ENCODE data around the gene DHRSX. TPM values are rescaled to one million over a fixed set of nuclear protein-coding genes. Genes with fewer than 3 reads are reported as not detected.
"Not testable (repeated sequence)": the region's sequence is repeated elsewhere in the genome, so short reads cannot be mapped to it uniquely, and the experiment has no call there.

The DHRSX gene
- total RNA-seq, 1 experiment from 2014 or later = 23.9 TPM

- Mint-ChIP-seq H3K9me3 (ENCODE audit: unreplicated experiment) (no peaks in the 10 kb centered on the region), H3K27ac (ENCODE audit: low read depth, unreplicated experiment) (no peak overlapping the region), H3K27me3 (ENCODE audit: insufficient read depth, unreplicated experiment) (no peaks in the 10 kb centered on the region), H3K4me3 (ENCODE audit: unreplicated experiment) (no peak overlapping the region), H3K4me1 (ENCODE audit: insufficient read depth, unreplicated experiment) (no peaks in the 10 kb centered on the region), H3K36me3 (ENCODE audit: insufficient read depth, unreplicated experiment) (peaks cover 19% of the 10 kb centered on the region)
- peak; percentile 58 for DNase-seq (ENCODE audit: unreplicated experiment)
- no TSS peak for BruUV-seq (replicated peaks)
- POLR2A ChIA-PET = no interaction called here
- no peak for TF ChIP-seq CTCF (IDR thresholded peaks at IDR 0.05; ENCODE audit: unreplicated experiment)
- intact Hi-C loops (cut with micrococcal nuclease) = no loop called here
- CTCF ChIA-PET = no interaction called here
Observed at GRCh38 chrX:2351321-2351720, 149.5 kb downstream of the DHRSX start.

- H3K9me3 Mint-ChIP-seq (ENCODE audit: unreplicated experiment); BruUV-seq (replicated peaks); H3K27ac Mint-ChIP-seq (ENCODE audit: low read depth, unreplicated experiment); H3K27me3 Mint-ChIP-seq (ENCODE audit: insufficient read depth, unreplicated experiment); H3K4me3 Mint-ChIP-seq (ENCODE audit: unreplicated experiment); CTCF ChIA-PET; POLR2A ChIA-PET; DNase-seq (ENCODE audit: unreplicated experiment); intact Hi-C loops (cut with micrococcal nuclease); H3K4me1 Mint-ChIP-seq (ENCODE audit: insufficient read depth, unreplicated experiment): not testable (repeated sequence)
- peaks cover 19% of the 10 kb centered on the region for H3K36me3 Mint-ChIP-seq (ENCODE audit: insufficient read depth, unreplicated experiment)
Observed at GRCh38 chrX:2350703-2351102, 150.1 kb downstream of the DHRSX start.

GRCh38 chrX:2350036-2350435, 150.7 kb downstream of the DHRSX start:
- peaks cover 20% of the 10 kb centered on the region for H3K36me3 Mint-ChIP-seq (ENCODE audit: insufficient read depth, unreplicated experiment)
- POLR2A ChIA-PET = not testable (repeated sequence)

GRCh38 chrX:2348211-2348610, 152.6 kb downstream of the DHRSX start:
- Mint-ChIP-seq H3K4me3 (ENCODE audit: unreplicated experiment) (no peak overlapping the region), H3K9me3 (ENCODE audit: unreplicated experiment) (no peaks in the 10 kb centered on the region), H3K36me3 (ENCODE audit: insufficient read depth, unreplicated experiment) (peaks cover 10% of the 10 kb centered on the region), H3K27ac (ENCODE audit: low read depth, unreplicated experiment) (no peak overlapping the region), H3K4me1 (ENCODE audit: insufficient read depth, unreplicated experiment) (no peaks in the 10 kb centered on the region), H3K27me3 (ENCODE audit: insufficient read depth, unreplicated experiment) (no peaks in the 10 kb centered on the region)
- POLR2A ChIA-PET = no interaction called here
- DNase-seq (ENCODE audit: unreplicated experiment) = no peak
- CTCF ChIA-PET = no interaction called here
- intact Hi-C loops (cut with micrococcal nuclease) = no loop called here
- no peak for TF ChIP-seq CTCF (IDR thresholded peaks at IDR 0.05; ENCODE audit: unreplicated experiment)
- no TSS peak for BruUV-seq (replicated peaks)

More at GRCh38 chrX:2350036-2350435, 150.7 kb downstream of the DHRSX start:
- H3K9me3 Mint-ChIP-seq (ENCODE audit: unreplicated experiment); H3K4me1 Mint-ChIP-seq (ENCODE audit: insufficient read depth, unreplicated experiment); CTCF ChIA-PET; H3K27me3 Mint-ChIP-seq (ENCODE audit: insufficient read depth, unreplicated experiment); H3K4me3 Mint-ChIP-seq (ENCODE audit: unreplicated experiment); DNase-seq (ENCODE audit: unreplicated experiment); intact Hi-C loops (cut with micrococcal nuclease); BruUV-seq (replicated peaks); H3K27ac Mint-ChIP-seq (ENCODE audit: low read depth, unreplicated experiment): not testable (repeated sequence)

GRCh38 chrX:2346158-2346557, 154.6 kb downstream of the DHRSX start:
- Mint-ChIP-seq H3K4me3 (ENCODE audit: unreplicated experiment) (no peak overlapping the region), H3K27me3 (ENCODE audit: insufficient read depth, unreplicated experiment) (no peaks in the 10 kb centered on the region), H3K27ac (ENCODE audit: low read depth, unreplicated experiment) (no peak overlapping the region), H3K4me1 (ENCODE audit: insufficient read depth, unreplicated experiment) (peaks cover 7% of the 10 kb centered on the region), H3K9me3 (ENCODE audit: unreplicated experiment) (no peaks in the 10 kb centered on the region), H3K36me3 (ENCODE audit: insufficient read depth, unreplicated experiment) (peaks cover 6% of the 10 kb centered on the region)
- DNase-seq (ENCODE audit: unreplicated experiment) = no peak
- intact Hi-C loops (cut with micrococcal nuclease) = no loop called here
- BruUV-seq (replicated peaks) = no TSS peak
- ChIA-PET POLR2A (no interaction called here), CTCF (no interaction called here)
- no peak for TF ChIP-seq CTCF (IDR thresholded peaks at IDR 0.05; ENCODE audit: unreplicated experiment)

Measured in MCF 10A (cell line).